NCI-H1436 (cell line): ENCODE results near the gene PIK3AP1.
"Not testable (repeated sequence)": the region's sequence is repeated elsewhere in the genome, so short reads cannot be mapped to it uniquely, and the experiment has no call there.

Experiments
- DNase-seq: peaks from one replicate; lab custom pipeline; 2025; lab: John Stamatoyannopoulos, UW

Gene PIK3AP1, protein sequence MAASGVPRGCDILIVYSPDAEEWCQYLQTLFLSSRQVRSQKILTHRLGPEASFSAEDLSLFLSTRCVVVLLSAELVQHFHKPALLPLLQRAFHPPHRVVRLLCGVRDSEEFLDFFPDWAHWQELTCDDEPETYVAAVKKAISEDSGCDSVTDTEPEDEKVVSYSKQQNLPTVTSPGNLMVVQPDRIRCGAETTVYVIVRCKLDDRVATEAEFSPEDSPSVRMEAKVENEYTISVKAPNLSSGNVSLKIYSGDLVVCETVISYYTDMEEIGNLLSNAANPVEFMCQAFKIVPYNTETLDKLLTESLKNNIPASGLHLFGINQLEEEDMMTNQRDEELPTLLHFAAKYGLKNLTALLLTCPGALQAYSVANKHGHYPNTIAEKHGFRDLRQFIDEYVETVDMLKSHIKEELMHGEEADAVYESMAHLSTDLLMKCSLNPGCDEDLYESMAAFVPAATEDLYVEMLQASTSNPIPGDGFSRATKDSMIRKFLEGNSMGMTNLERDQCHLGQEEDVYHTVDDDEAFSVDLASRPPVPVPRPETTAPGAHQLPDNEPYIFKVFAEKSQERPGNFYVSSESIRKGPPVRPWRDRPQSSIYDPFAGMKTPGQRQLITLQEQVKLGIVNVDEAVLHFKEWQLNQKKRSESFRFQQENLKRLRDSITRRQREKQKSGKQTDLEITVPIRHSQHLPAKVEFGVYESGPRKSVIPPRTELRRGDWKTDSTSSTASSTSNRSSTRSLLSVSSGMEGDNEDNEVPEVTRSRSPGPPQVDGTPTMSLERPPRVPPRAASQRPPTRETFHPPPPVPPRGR

DNA sequence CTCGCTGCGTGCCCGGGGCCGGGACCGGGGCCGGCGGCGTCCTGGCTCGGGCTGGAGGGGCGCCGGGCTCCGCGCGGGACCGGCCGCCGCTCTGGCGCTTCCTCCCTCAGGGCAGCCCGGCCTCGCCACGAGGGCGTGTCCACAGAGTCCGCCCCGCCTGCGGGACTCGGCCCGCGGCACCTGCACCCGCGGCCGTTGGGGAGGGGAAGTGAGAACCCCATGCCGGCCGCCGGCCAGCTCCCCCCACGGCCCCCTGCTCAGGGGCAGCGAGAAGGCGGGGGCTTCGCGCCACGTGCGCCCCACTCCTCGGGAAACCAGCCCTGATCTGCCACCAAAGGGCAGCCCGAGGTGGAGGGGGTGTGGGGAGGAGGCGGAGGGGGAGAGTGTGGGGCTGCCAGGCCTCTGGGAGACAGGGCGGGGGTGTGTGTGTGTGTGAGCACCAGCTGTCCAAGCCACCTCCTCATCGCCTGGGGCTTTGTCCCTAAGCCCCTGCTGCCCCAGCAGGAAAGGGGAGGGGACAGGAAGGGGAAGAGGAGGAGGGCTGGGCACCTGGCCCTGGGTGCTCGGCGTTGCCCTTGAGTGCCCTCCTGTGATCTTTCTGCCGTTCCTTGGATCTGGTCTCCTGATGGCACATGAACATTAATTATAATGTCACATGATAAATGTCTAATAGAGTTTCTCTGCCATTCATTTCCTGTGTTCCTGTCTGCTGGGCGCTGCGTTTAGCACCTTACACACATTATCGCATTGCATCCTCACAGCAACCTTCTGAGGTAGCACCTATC lies at the start of gene PIK3AP1:
Gene PIK3AP1, minus strand, starts transcription at position 93 of the 785 bp plus-strand sequence. CDS start 120 bp downstream, outside the sequence.
- DNase-seq, result peak; percentile 51

GRCh38 chr10:96768136-96768535 lies 47.8 kb upstream of the PIK3AP1 start:
- no peak for DNase-seq

DNA sequence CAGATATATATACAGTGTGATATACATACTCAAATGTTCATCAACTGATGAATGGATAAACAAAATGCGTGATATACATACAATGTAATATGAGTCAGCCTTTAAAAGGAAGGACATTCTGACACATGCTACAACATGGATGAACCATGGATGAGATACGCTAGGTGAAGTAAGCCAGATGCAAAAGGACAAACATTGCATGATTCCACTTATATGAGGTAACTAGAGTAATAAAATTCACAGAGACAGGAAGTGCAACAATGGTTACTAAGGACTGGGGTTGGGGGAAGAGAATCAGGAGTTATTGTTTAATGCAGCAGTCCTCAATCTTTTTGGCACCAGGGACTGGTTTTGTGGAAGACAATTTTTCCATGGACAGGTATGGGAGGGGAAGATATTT lies 47.3 kb upstream of the PIK3AP1 start:
- DNase-seq, result no peak

DNA sequence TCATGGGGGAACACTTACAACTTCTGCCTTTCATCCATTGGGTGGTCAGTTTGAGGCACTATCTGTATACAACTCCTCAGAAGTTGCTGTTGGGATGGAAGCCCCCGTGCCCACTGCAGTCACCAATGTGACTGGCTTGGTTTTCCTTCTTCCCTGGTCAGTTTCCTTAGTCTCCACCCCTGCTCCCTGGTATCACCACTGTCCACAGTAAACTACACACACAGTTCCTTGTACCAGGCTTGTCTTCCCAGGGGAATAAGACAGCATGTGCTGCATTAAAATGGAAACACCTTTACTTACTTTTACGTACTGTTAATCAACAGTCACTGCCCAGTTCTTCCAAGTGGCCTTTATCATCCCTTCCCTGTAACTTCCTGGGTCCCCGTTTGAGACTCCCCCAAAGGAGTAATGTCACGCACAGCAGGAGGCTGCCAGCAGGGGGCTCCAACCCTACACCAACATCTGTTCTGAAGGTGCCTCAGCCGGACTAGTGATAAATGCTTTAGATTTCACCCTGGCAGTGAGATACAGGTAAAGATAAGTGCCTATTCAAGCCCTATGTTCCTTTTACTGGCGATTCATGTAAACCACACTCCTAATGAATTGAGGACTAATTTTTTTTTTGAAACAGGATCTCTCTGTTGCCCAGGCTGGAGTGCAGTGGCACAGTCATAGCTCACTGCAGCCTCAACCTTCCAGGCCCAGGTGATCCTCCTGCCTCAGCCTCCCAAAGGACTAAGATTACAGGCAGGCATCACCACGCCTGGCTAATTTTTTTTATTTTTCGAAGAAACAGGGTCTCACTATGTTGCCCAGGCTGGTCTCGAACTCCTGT lies 45.3 kb upstream of the PIK3AP1 start:
- DNase-seq, result peak; percentile 38

- DNase-seq, result no peak
Observed at GRCh38 chr10:96764425-96765060, 44.2 kb upstream of the PIK3AP1 start.

- DNase-seq, result no peak
Observed at GRCh38 chr10:96758423-96758822, 38.1 kb upstream of the PIK3AP1 start.

- DNase-seq, result no peak
Observed at GRCh38 chr10:96756111-96756903, 36.0 kb upstream of the PIK3AP1 start.

GRCh38 chr10:96753956-96754355 lies 33.6 kb upstream of the PIK3AP1 start:
- DNase-seq, result no peak

GRCh38 chr10:96752375-96752774 lies 32.1 kb upstream of the PIK3AP1 start:
- no peak for DNase-seq

GRCh38 chr10:96750316-96750715 lies 30.0 kb upstream of the PIK3AP1 start:
- not testable (repeated sequence) for DNase-seq

DNA sequence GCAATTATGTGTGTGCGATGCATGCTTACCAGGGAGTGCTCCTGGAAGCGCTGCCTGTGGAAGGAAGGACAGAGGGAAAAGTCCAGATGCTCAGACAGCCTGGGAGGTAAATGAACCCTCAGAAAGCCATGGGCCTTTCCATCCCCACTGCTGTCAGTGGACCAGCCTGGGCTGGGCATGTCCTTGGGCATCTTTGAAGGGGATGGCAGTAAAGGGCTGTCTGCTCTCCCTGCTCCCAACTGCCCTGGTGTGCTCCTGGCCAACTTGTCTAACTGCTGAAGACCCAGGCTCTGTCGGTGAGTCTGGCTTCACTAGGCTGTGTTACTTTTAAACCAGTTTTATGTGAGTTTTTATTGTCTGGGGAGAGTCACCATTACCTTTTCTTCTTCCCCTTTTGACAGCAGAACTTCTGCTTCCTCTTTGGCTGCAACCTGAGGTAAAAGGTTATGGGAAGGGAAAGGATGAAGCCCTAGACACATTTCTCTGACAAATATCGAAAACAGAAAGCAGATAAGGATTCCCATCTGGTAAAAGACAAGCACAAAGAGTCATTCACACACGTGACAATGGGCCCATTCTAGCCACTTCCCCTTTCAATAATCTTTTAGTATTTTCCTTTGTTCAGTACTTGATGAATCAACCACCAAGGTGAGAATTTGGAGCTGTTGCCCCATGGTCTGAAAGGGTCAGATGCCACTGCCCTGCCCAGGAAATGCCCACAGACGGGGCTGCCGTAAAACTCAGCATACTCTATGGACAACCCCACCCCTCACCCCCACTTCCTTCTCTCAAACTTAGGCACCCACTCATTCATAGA lies 27.6 kb upstream of the PIK3AP1 start:
- DNase-seq, result no peak

- DNase-seq, result no peak
Observed at GRCh38 chr10:96746503-96746902, 26.2 kb upstream of the PIK3AP1 start.

GRCh38 chr10:96745950-96746349 lies 25.6 kb upstream of the PIK3AP1 start:
- DNase-seq, result no peak

- DNase-seq, result no peak
Observed at GRCh38 chr10:96743988-96744585, 23.8 kb upstream of the PIK3AP1 start.

DNA sequence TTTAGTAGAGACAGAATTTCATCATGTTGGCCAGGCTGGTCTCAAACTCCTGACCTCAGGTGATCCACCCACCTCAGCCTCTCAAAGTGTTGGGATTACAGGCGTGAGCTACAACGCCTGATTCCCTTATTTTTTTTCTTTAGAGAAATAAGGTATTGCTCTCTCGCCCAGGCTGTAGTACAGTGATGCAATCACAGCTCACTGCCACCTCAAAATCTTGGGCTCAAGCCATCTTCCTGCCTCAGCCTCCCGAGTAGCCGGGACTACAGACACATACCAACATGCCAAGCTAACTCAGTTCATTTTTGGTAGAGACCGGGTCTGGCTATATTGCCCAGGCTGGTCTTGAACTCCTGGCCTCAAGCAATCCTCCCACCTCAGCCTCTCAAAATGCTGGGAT lies 21.2 kb upstream of the PIK3AP1 start:
- DNase-seq, result not testable (repeated sequence)

GRCh38 chr10:96740579-96741281 lies 20.4 kb upstream of the PIK3AP1 start:
- no peak for DNase-seq

GRCh38 chr10:96740141-96740540 lies 19.8 kb upstream of the PIK3AP1 start:
- no peak for DNase-seq

- DNase-seq, result not testable (repeated sequence)
Observed at GRCh38 chr10:96737307-96737902, 17.1 kb upstream of the PIK3AP1 start.
